Measurements from ENCODE around the gene IFNAR2. TPM values are rescaled to one million over a fixed set of nuclear protein-coding genes. Genes with fewer than 3 reads are reported as not detected.

IFNAR2 gene
- total and polyA plus RNA-seq, 7 donors: 3.3 to 10.0 (median 4.2) TPM

GRCh38 chr21:33244082-33244778, 14.5 kb downstream of the IFNAR2 start:
- Histone ChIP-seq H3K27me3 (ENCODE audit: insufficient read depth in 3 of 3, low read length in 2 of 3) (no peaks in the 10 kb centered on the region), H3K4me1 (peaks cover 2% of the 10 kb centered on the region), H3K9me3 (no peaks in the 10 kb centered on the region), H3K27ac (peak overlapping the region; percentile 2), H3K4me3 (no peak overlapping the region), H3K36me3 (ENCODE audit: insufficient read depth in 1 of 2, low read depth in 1 of 2) (peaks cover 0 to 47% of the 10 kb centered on the region in 2 donors)
- intact Hi-C loops (cut with DNase I): no loop called here
- DNase-seq: no peak
- ATAC-seq: peak in 3 of 4 donors; percentile 24 to 67 (median 37)
- TF ChIP-seq CTCF (IDR thresholded peaks at IDR 0.05): no peak
- WGBS, 3 donors: 62 to 77% (median 66%) methylated on average over 6 of the region's 6 CpGs

GRCh38 chr21:33244779-33245105, 15.0 kb downstream of the IFNAR2 start:
- intact Hi-C loops (cut with DNase I): no loop called here
- no peak overlapping the region for H3K4me3 ChIP-seq
- H3K27ac ChIP-seq: peak overlapping the region; percentile 2
- H3K4me1 ChIP-seq: peaks cover 7% of the 10 kb centered on the region
- H3K27me3 ChIP-seq (ENCODE audit: insufficient read depth in 3 of 3, low read length in 2 of 3): no peaks in the 10 kb centered on the region
- TF ChIP-seq CTCF (IDR thresholded peaks at IDR 0.05): no peak
- DNase-seq: no peak
- H3K9me3 ChIP-seq: no peaks in the 10 kb centered on the region
- peaks cover 0 to 53% of the 10 kb centered on the region in 2 donors for H3K36me3 ChIP-seq (ENCODE audit: insufficient read depth in 1 of 2, low read depth in 1 of 2)
- ATAC-seq: no peak
- WGBS, 3 donors: 75 to 89% (median 83%) methylated on average over 2 of the region's 2 CpGs

- Histone ChIP-seq H3K27me3 (ENCODE audit: insufficient read depth in 3 of 3, low read length in 2 of 3) (no peaks in the 10 kb centered on the region), H3K9me3 (no peaks in the 10 kb centered on the region), H3K36me3 (ENCODE audit: insufficient read depth in 1 of 2, low read depth in 1 of 2) (peaks cover 0 to 57% of the 10 kb centered on the region in 2 donors), H3K4me3 (no peak overlapping the region), H3K4me1 (peaks cover 8% of the 10 kb centered on the region), H3K27ac (peak overlapping the region; percentile 2)
- TF ChIP-seq CTCF (IDR thresholded peaks at IDR 0.05): no peak
- 77 to 85% (median 84%) methylated on average over 4 of the region's 4 CpGs for WGBS, 3 donors
- no peak for DNase-seq
- intact Hi-C loops (cut with DNase I): no loop called here
- ATAC-seq: no peak
Observed at GRCh38 chr21:33245289-33245918, 15.7 kb downstream of the IFNAR2 start.

- Histone ChIP-seq H3K27ac (no peak overlapping the region), H3K4me1 (peaks cover 8% of the 10 kb centered on the region), H3K9me3 (no peaks in the 10 kb centered on the region), H3K27me3 (ENCODE audit: insufficient read depth in 3 of 3, low read length in 2 of 3) (no peaks in the 10 kb centered on the region), H3K36me3 (ENCODE audit: insufficient read depth in 1 of 2, low read depth in 1 of 2) (peaks cover 0 to 68% of the 10 kb centered on the region in 2 donors), H3K4me3 (no peak overlapping the region)
- ATAC-seq (no peak), DNase-seq (no peak)
- intact Hi-C loops (cut with DNase I): no loop called here
- WGBS, 3 donors: 80 to 86% (median 85%) methylated on average over 5 of the region's 5 CpGs
- TF ChIP-seq CTCF (IDR thresholded peaks at IDR 0.05): no peak
Observed at GRCh38 chr21:33246506-33246905, 16.8 kb downstream of the IFNAR2 start.

Measured in psoas muscle (tissue), 8 donors.